Gastroesophageal sphincter (tissue), 3 donors: ENCODE measurements around the gene ZCCHC10.

Source experiments
- CTCF ChIP-seq, 4 experiments: fragments of 200-600 bp in 2 of 4; fragments of 450-650 bp in 2 of 4; sonication (generic) in 1 of 4; IDR thresholded peaks; one replicate each; pipeline ENCODE4 v1.5.1; 2017 to 2019; ENCODE audit warnings: antibody characterized with exemption in 4 of 4, mild to moderate bottlenecking in 2 of 4, moderate library complexity in 2 of 4
- POLR2A ChIP-seq, 2 donors: fragments of 450-650 bp; IDR thresholded peaks; one replicate each; pipeline ENCODE4 v1.6.1; 2017; ENCODE audit warnings: antibody characterized with exemption in 2 of 2, mild to moderate bottlenecking in 2 of 2, moderate library complexity in 1 of 2

DNA sequence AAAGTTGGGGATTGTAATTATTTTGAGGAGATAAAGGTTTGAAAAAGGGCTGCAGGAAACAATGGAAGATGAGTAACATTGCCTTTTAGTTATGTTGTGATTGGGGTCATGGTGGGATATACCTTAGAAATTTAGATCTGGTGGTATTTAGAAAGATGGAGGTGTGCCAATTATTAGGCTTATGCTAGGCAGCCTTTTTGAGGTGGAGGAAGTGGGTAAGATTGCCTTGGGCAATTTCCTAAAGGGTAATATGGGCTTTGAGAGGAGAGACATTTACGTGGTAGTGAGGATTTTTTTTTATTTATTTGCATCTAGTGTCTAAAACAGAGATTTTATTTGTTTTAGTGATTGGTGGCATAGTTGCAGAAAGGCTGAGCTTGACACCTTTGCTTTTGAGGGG, 35.9 kb upstream of the ZCCHC10 start:
- TF ChIP-seq CTCF (IDR thresholded peaks at IDR 0.05) (no peak), POLR2A (IDR thresholded peaks at IDR 0.05) (no peak)
